Measurements from ENCODE around the gene IGFBP4. TPM values are rescaled to one million over a fixed set of nuclear protein-coding genes. Genes with fewer than 3 reads are reported as not detected.
A peak's percentile ranks its signal among the peaks of the same experiment; 100 is the strongest.

Gene IGFBP4
- total RNA-seq, 4 donors from 2014 or later = 234 to 334 (median 274) TPM

DNA sequence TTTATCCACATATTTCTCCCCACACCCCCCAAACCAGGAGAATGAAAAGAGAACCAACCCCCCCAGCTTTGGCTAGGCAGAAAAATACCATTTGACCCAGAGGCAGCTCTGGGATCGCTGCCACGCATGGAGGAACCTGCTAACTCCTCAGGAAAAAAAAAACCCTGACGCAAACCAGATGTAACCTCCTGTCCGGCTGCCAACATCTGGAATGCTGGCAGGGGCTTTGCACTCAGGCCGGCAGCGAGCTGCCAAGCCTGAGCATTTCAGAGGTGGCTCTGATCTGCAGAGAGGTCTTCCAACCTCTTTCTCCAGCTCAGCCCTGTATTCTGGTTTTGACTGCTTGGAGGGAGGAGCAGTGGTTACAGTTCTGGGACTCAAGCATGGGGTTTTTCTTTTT is 8.2 kb downstream of the IGFBP4 start:
- WGBS, 2 donors = 3 to 12% methylated on average over 6 of the region's 6 CpGs
- DNase-seq = peak; percentile 89 to 94
- Histone ChIP-seq H3K27ac (peak overlapping the region; percentile 93 to 98 (median 94)), H3K36me3 (peaks cover 29 to 34% of the 10 kb centered on the region in 2 donors), H3K9me3 (no peaks in the 10 kb centered on the region), H3K4me3 (replicated peaks in 1 of 3) (no peak overlapping the region), H3K4me1 (peaks cover 67 to 86% of the 10 kb centered on the region in 2 donors), H3K27me3 (no peaks in the 10 kb centered on the region)
- intact Hi-C loops (cut with DNase I) = no loop called here
- TF ChIP-seq, protein P1, sequence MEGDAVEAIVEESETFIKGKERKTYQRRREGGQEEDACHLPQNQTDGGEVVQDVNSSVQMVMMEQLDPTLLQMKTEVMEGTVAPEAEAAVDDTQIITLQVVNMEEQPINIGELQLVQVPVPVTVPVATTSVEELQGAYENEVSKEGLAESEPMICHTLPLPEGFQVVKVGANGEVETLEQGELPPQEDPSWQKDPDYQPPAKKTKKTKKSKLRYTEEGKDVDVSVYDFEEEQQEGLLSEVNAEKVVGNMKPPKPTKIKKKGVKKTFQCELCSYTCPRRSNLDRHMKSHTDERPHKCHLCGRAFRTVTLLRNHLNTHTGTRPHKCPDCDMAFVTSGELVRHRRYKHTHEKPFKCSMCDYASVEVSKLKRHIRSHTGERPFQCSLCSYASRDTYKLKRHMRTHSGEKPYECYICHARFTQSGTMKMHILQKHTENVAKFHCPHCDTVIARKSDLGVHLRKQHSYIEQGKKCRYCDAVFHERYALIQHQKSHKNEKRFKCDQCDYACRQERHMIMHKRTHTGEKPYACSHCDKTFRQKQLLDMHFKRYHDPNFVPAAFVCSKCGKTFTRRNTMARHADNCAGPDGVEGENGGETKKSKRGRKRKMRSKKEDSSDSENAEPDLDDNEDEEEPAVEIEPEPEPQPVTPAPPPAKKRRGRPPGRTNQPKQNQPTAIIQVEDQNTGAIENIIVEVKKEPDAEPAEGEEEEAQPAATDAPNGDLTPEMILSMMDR (IDR thresholded peaks at IDR 0.05) = no peak
- peak in 1 of 2 donors; percentile 46 for TF ChIP-seq POLR2A (IDR thresholded peaks at IDR 0.05)

DNA sequence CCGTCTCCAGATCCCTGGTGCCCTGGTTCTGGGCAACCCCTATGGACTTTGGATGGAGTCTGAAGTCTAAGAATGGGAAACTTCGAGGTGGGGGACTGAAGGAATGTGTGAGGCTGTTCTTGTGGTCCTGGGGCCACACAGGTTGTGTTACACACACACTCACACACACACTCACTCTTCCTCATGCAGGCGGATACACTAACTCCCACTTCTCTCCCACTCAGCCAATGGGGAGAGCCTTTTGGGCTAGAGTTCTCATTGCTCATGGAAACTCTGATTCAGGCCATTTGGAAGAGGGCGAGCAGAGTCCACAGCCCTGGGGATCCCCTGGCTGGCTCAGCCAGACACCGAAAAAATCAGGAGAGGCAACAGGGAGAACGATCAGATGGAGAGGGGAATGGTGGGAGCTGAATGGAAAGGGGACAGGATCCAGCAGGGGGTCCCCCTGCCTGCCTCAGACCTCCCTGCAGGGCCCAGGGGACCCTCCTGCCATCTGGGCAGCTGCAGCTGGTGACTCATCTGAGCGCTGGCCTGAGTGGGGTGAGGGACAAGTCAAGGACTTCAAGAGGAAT is 9.1 kb downstream of the IGFBP4 start:
- 43 to 48% methylated on average over 7 of the region's 7 CpGs for WGBS, 2 donors
- H3K36me3 ChIP-seq = peaks cover 33 to 43% of the 10 kb centered on the region in 2 donors
- intact Hi-C loops (cut with DNase I) = no loop called here
- no peak for DNase-seq
- TF ChIP-seq, protein P1 (IDR thresholded peaks at IDR 0.05) = no peak
- no peak for TF ChIP-seq POLR2A (IDR thresholded peaks at IDR 0.05)
- H3K9me3 ChIP-seq = no peaks in the 10 kb centered on the region
- H3K4me3 ChIP-seq (replicated peaks in 1 of 3) = no peak overlapping the region
- peaks cover 68 to 86% of the 10 kb centered on the region in 2 donors for H3K4me1 ChIP-seq
- peak overlapping the region; percentile 93 to 98 (median 94) for H3K27ac ChIP-seq
- no peaks in the 10 kb centered on the region for H3K27me3 ChIP-seq

DNA sequence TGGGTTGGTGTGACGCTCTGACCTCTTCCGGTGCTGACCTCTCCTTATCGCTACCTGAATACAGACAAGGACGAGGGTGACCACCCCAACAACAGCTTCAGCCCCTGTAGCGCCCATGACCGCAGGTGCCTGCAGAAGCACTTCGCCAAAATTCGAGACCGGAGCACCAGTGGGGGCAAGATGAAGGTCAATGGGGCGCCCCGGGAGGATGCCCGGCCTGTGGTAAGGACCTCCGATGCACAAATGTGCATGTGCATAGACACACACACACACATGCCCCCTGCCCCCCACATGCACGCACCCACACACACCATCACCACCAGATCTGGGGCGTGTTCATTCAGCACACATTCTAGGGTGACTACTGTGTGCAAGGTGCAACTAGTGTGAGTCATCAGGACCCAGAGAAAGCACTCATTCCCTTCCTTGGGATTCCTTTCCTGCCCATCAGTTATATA is 9.7 kb downstream of the IGFBP4 start:
- 78 to 79% methylated on average over 9 to 15 of the region's 15 CpGs for WGBS, 2 donors
- no peak for TF ChIP-seq POLR2A (IDR thresholded peaks at IDR 0.05)
- TF ChIP-seq, protein P1 (IDR thresholded peaks at IDR 0.05) = no peak
- Histone ChIP-seq H3K36me3 (peaks cover 33 to 46% of the 10 kb centered on the region in 2 donors), H3K4me3 (replicated peaks in 1 of 3) (no peak overlapping the region), H3K4me1 (peaks cover 69 to 86% of the 10 kb centered on the region in 2 donors), H3K9me3 (no peaks in the 10 kb centered on the region), H3K27ac (peak overlapping the region; percentile 93 to 98 (median 94)), H3K27me3 (no peaks in the 10 kb centered on the region)
- no peak for DNase-seq
- intact Hi-C loops (cut with DNase I) = no loop called here

DNA sequence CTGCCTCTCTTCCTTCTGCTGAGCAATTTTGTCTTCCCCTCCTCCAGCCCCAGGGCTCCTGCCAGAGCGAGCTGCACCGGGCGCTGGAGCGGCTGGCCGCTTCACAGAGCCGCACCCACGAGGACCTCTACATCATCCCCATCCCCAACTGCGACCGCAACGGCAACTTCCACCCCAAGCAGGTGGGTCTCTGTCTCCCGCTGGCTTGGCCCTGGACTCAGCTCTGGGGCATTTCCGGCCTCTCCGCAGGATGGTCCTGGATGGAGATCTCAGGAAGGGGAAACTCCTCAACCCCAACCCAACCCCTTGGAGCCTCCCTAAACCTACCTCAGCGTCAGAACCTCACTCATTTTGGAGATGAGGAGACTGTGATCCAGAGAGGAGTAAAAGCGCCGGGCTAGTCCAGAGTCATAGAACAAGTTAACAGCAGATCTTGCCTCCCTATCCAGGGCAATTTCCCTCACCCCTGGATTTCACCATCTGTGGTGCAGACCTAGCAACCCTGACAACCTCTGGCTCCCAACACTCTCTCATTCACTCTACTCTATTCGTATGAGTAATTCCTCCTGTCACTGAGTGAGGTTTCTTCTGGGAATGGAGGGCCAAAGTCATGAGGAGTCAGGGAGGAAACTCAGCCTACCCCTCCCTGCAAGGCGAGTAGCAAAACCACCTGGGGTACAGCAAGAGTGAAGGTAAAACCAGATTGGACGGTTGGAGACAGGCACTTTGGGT is 10.8 kb downstream of the IGFBP4 start:
- WGBS, 2 donors = 83 to 90% methylated on average over 18 to 19 of the region's 19 CpGs
- H3K27ac ChIP-seq = peak overlapping the region in 2 of 3 donors; percentile 93 to 94
- no peak overlapping the region for H3K4me3 ChIP-seq (replicated peaks in 1 of 3)
- H3K4me1 ChIP-seq = peaks cover 64 to 86% of the 10 kb centered on the region in 2 donors
- intact Hi-C loops (cut with DNase I) = no loop called here
- no peak for DNase-seq
- peaks cover 33 to 46% of the 10 kb centered on the region in 2 donors for H3K36me3 ChIP-seq
- H3K27me3 ChIP-seq = no peaks in the 10 kb centered on the region
- no peaks in the 10 kb centered on the region for H3K9me3 ChIP-seq
- TF ChIP-seq, protein P1 (IDR thresholded peaks at IDR 0.05) = no peak
- TF ChIP-seq POLR2A (IDR thresholded peaks at IDR 0.05) = no peak

DNA sequence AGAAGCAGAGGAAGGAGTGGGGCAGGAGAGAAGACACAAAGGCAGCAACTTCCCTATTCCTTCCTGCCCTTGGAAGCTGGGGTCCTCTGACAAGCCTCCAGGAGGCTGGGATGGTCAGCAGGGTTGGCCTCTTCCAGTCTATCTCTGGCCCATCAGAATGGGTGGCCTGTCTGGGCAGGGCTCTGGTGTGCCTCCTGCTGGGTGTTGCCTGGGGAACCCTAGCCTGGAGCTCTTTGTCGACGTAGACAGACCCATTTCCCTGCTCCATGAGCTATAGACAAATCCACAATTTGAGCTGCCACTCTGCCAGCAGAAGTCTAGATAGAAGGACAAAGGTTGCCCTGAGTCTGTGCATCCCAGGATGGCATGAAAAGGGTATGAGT is 11.4 kb downstream of the IGFBP4 start:
- 61 to 73% methylated on average over 2 of the region's 2 CpGs for WGBS, 2 donors
- Histone ChIP-seq H3K36me3 (peaks cover 33 to 46% of the 10 kb centered on the region in 2 donors), H3K4me1 (peaks cover 62 to 85% of the 10 kb centered on the region in 2 donors), H3K4me3 (replicated peaks in 1 of 3) (no peak overlapping the region), H3K27ac (peak overlapping the region in 2 of 3 donors; percentile 13 to 93), H3K27me3 (no peaks in the 10 kb centered on the region), H3K9me3 (no peaks in the 10 kb centered on the region)
- intact Hi-C loops (cut with DNase I) = no loop called here
- TF ChIP-seq POLR2A (IDR thresholded peaks at IDR 0.05) = no peak
- TF ChIP-seq, protein P1 (IDR thresholded peaks at IDR 0.05) = no peak
- DNase-seq = no peak

Data from thyroid gland (tissue), 4 donors.